NCI-H2107 treated with DMSO at 0.1 percent for 48 hours (cell line): ENCODE results near the gene WDFY3.

Experiments used
- DNase-seq: peaks from one replicate; lab custom pipeline; 2025; ENCODE audit not compliant: unreplicated experiment; lab: John Stamatoyannopoulos, UW

The WDFY3 gene

DNA sequence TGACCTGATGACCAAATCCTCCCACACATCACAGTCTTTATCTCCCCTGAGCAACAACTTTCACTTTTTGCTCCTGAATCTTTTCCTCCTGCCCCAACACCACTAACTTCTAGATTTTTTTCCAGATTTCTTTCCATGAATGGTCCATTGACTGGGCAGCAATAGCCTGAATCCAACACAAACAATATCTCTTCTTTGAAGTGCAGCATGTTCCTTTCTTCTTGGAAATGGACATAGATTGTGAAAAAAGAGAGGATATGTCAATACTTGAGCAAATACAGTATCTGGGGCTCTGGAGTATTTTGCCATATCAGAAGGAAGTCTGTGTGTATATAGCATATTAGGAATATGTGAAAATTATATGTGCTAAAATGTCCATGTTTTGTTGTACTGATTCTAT, 328.4 kb downstream of the WDFY3 start:
- DNase-seq: no peak

DNA sequence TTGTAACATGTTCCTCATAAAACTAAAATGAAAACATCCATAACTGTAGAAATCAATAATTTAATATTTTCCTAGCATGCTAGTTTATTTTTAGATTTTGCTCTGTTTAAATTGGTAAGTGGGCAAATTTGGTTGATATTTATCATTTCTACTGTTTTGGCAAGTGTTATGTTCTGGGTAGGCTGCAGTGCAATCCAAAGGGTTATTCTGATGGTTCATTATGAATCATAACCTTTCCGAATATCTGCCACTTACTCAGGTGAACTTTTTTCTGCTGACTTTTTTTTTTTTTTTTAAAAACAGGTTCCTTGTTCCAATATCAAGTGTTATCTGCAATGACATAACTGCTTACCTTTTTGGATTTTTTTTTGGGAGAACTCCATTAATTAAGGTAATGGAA, 331.5 kb downstream of the WDFY3 start:
- DNase-seq: no peak

DNA sequence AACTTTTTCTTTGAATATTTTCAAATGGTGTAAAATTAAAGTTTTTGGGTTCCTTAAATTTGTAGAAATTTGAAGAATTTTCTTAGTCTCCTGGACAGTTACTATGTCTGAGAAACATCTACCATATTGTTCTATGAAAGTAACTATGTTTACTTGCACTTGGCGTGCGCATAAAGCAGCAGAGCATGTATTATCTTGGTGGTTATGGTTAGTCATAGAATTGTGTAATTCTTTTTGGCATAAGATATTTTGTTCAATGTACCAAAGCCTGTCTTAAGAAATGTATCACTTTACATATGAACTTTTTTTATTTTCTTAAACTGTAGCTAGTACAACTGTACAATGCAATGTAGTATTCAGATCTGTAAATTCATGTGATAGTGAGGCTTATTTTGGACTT, 334.4 kb downstream of the WDFY3 start:
- no peak for DNase-seq

DNA sequence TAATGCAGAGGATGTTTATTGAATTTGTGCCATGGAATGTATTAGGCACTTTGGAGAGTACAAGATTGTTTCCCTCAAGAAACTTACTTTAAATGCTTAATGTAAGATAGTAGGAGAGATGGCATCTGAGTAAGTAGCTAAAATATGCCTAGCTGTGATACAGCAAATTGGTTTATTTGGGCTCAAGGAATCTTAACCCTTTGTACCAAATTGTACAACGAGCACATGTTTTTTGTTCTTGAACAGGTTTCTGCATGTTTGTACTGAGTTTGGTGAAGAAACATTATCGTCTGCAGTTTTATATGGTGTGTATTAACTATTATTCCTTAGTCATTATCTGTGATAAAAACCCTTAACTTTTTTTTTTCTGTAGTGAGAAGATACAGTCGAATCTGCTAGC, 334.9 kb downstream of the WDFY3 start:
- DNase-seq: no peak

DNA sequence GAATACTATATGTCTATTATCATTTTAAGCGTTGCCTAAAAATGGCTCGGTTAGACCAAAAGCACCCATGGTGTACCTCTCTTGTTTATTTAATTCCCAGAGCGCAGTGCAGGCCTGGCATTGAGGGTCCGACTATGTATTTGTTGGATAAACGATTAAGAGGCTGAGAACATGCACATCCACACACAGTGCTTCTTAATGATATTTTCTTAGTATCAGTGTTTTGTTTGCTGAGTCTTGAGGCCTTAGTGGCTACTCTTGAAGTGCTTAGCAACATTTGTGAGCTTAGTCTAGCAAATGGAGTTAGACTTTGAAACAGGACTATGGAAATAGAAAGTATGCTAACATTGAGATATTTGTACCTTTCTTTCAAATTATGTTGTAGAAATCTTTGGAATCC, 339.8 kb downstream of the WDFY3 start:
- no peak for DNase-seq

DNA sequence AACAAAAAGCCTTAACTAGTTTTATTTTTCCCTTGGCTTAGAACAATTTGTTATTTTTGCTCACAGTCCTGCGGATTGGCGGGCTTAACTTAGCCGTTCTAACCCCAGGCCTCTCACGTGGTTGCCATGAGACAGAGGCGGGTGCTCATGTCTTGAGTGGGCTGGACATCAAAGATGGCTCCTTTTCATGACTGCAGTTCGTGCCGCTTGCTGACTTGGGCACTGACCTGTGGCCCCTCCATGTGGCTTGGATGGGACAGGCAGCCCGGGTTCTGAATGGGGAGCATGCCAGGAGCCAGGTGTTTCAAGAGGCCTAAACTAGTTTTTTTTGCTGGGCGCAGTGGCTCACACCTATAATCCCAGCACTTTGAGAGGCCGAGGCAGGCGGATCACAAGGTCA, 342.8 kb downstream of the WDFY3 start:
- DNase-seq: no peak

DNA sequence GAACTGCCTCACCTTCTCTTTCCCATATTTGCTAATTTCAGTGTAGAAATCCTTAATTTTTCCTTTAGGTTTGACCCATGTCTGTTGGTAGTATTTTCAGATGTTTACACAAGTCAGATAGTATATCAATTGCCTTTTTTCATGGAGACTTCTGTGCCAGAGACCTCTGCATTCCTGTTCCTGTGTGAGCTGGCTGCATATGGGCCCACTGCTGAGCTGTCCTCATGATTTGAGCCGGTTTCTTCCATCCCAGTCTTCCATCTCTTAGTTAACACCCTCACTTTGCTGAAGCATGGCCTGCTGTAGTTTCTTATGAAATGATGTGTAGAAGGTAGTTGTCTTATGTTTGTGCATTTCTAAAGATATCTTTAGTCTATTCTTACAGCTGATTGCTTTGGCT, 343.5 kb downstream of the WDFY3 start:
- no peak for DNase-seq
